Right lobe of liver (tissue), 6 donors: ENCODE results near the gene HSD17B2. TPM values are rescaled to one million over a fixed set of nuclear protein-coding genes. Genes with fewer than 3 reads are reported as not detected.

Experiments used
- ATAC-seq, 4 donors: fragments of 200-7000 bp; cut with Tn5 transposase; one replicate each; pipeline ENCODE4 v1.9.1; 2020; ENCODE audit warnings: mild to moderate bottlenecking in 4 of 4, moderate library complexity in 4 of 4
- DNase-seq, 3 donors: peaks; one replicate each; pipeline ENCODE4 v3.0.0-alpha.2; 2020
- H3K27ac ChIP-seq, 3 donors: fragments of 200-600 bp; one replicate each; pipeline ENCODE4 v1.8.0; 2022
- H3K27me3 ChIP-seq, 2 donors: fragments of 200-600 bp; one replicate each; pipeline ENCODE4 v1.8.0; 2022
- H3K36me3 ChIP-seq, 4 donors: fragments of 200-600 bp; sonication (generic) in 1 of 4; one replicate each; pipeline versions ENCODE4 v1.5.1 to v1.8.0; 2017 to 2022; ENCODE audit warnings: control low read depth in 1 of 4
- H3K4me1 ChIP-seq, 4 donors: fragments of 200-600 bp; sonication (generic) in 1 of 4; one replicate each; pipeline versions ENCODE4 v1.5.1 to v1.8.0; 2017 to 2022; ENCODE audit warnings: control low read depth in 1 of 4
- H3K4me3 ChIP-seq, 3 donors: fragments of 200-600 bp; one replicate each; pipeline ENCODE4 v1.8.0; 2022
- H3K9me3 ChIP-seq, 4 donors: fragments of 200-600 bp; sonication (generic) in 1 of 4; one replicate each; pipeline versions ENCODE4 v1.5.1 to v1.8.0; 2017 to 2022; ENCODE audit warnings: control low read depth in 1 of 4
- POLR2A ChIP-seq: fragments of 450-650 bp; IDR thresholded peaks from one replicate; pipeline ENCODE4 v1.6.1; 2017; ENCODE audit warnings: antibody characterized with exemption, mild to moderate bottlenecking
- WGBS: methylation state at CpG from one replicate; pipeline ENCODE4 v1.1.6; 2018; ENCODE audit warnings: low coverage, low lambda C conversion rate; ENCODE audit not compliant: insufficient coverage; ENCODE audit errors: missing lambda C conversion rate; 5-methylcytosine and 5-hydroxymethylcytosine counted together
- intact Hi-C, 2 donors: fragments of 100-400 bp; cut with DNase I; formaldehyde crosslinking; loops; one replicate each; pipeline versions ENCODE4 v1.11.2 to v1.14.1; 2022
- total RNA-seq, 6 experiments: library from RNA; depleted of rRNA in 2 of 6; stranded (reverse); fragments of >200 nt in 2 of 6; fragmentation: NEBNext Ultra II Directional in 3 of 6; extraction: Animal tissue kit (Norgen Biotek cat#: 25700) in 3 of 6; gene quantifications; one replicate each; pipeline versions ENCODE4 v1.1.0 to v1.2.4, GENCODE V29; 2016 to 2023
- TF ChIP-seq, protein P1 (sequence below), 4 donors: fragments of 200-600 bp in 3 of 4; fragments of 450-650 bp in 1 of 4; IDR thresholded peaks; one replicate each; pipeline versions ENCODE4 v1.5.1 to v1.8.0; 2016 to 2022; ENCODE audit warnings: antibody characterized with exemption in 4 of 4, mild to moderate bottlenecking in 2 of 4
- donor health status: DM: no; HTN: yes; CAD: no.
- donor health status: DM: no; HTN: no; CAD: no.
- donor health status: DM: no; HTN: no; CAD: no.
- donor health status: DM: no; HTN: yes; CAD: no.
- donor health status: DM: no; HTN: yes; CAD: no.

HSD17B2 gene
- total RNA-seq, 6 experiments from 2014 or later: 65.2 to 144 (median 84.7) TPM

- no peak for TF ChIP-seq POLR2A
- TF ChIP-seq, protein P1, sequence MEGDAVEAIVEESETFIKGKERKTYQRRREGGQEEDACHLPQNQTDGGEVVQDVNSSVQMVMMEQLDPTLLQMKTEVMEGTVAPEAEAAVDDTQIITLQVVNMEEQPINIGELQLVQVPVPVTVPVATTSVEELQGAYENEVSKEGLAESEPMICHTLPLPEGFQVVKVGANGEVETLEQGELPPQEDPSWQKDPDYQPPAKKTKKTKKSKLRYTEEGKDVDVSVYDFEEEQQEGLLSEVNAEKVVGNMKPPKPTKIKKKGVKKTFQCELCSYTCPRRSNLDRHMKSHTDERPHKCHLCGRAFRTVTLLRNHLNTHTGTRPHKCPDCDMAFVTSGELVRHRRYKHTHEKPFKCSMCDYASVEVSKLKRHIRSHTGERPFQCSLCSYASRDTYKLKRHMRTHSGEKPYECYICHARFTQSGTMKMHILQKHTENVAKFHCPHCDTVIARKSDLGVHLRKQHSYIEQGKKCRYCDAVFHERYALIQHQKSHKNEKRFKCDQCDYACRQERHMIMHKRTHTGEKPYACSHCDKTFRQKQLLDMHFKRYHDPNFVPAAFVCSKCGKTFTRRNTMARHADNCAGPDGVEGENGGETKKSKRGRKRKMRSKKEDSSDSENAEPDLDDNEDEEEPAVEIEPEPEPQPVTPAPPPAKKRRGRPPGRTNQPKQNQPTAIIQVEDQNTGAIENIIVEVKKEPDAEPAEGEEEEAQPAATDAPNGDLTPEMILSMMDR (IDR thresholded peaks at IDR 0.05): no peak
- WGBS: 76% methylated on average over 5 of the region's 5 CpGs
- intact Hi-C loops: no loop called here
- H3K4me3 ChIP-seq: no peak overlapping the region
- no peaks in the 10 kb centered on the region for H3K27me3 ChIP-seq
- H3K9me3 ChIP-seq: no peaks in the 10 kb centered on the region
- no peak for ATAC-seq
- no peaks in the 10 kb centered on the region for H3K4me1 ChIP-seq
- no peak overlapping the region for H3K27ac ChIP-seq
- peaks cover 0 to 20% (median 3%) of the 10 kb centered on the region in 4 donors for H3K36me3 ChIP-seq
- DNase-seq: no peak
Observed at GRCh38 chr16:82146957-82147356, 111.9 kb downstream of the HSD17B2 start.

- H3K4me1 ChIP-seq: no peaks in the 10 kb centered on the region
- no peak overlapping the region for H3K4me3 ChIP-seq
- DNase-seq (no peak), ATAC-seq (no peak)
- H3K36me3 ChIP-seq: peaks cover 0 to 20% (median 3%) of the 10 kb centered on the region in 4 donors
- TF ChIP-seq, protein P1 (IDR thresholded peaks at IDR 0.05): no peak
- TF ChIP-seq POLR2A: no peak
- intact Hi-C loops: no loop called here
- H3K9me3 ChIP-seq: no peaks in the 10 kb centered on the region
- 90% methylated on average over 5 of the region's 5 CpGs for WGBS
- H3K27me3 ChIP-seq: no peaks in the 10 kb centered on the region
- no peak overlapping the region for H3K27ac ChIP-seq
Observed at GRCh38 chr16:82147546-82147945, 112.5 kb downstream of the HSD17B2 start.

Other genes starting within 250 kb of the HSD17B2 start
- gene SDR42E1, start 23.8 kb upstream of the HSD17B2 start, total RNA-seq: 1 to 10 TPM; 3.4 to 5.9 (median 4.5) TPM
- 10 to 100 TPM in 3 of 6 experiments, 1 to 10 TPM in 3; 5.0 to 22.1 (median 9.4) TPM for gene MPHOSPH6, start 135.0 kb downstream of the HSD17B2 start, total RNA-seq